K562 (cell line): ENCODE results near the gene ESPL1. TPM values are rescaled to one million over a fixed set of nuclear protein-coding genes. Genes with fewer than 3 reads are reported as not detected.

Experiments
- ATAC-seq: fragments of 200-7000 bp; cut with Tn5 transposase; 3 replicates; pipeline ENCODE4 v1.9.1; 2020; ENCODE audit warnings: moderate library complexity
- BruUV-seq: library from RNA; stranded (reverse); fragments of 400-500 nt; replicated peaks from 2 replicates; lab custom pipeline; 2021; lab: Mats Ljungman, UMichigan
- CTCF ChIA-PET: fragments of 300-600 bp; formaldehyde crosslinking; extraction: SDS; loops from one replicate; lab custom pipeline; 2021; ENCODE audit warnings: low intra/inter-chr PET ratio; lab: Yijun Ruan, JAX
- POLR2A ChIA-PET: fragments of 300-600, 350-650 bp; sonication (Branson Sonifier 250); formaldehyde crosslinking; extraction: SDS; loops from one replicate; lab custom pipeline; 2021; ENCODE audit warnings: antibody characterized with exemption, inconsistent platforms; lab: Yijun Ruan, JAX
- DNase-seq, 4 experiments: peaks; one replicate each; pipeline versions ENCODE4 v3.0.0 to v3.0.0-alpha.2; 2011 to 2018; ENCODE audit warnings: low spot score in 3 of 4, mixed read lengths in 3 of 4; ENCODE audit errors: extremely low read depth in 1 of 4
- FAIRE-seq: peaks from 2 replicates; lab custom pipeline; 2011; peaks lifted over from hg19 to GRCh38; lab: Jason Lieb, UNC
- H2AFZ ChIP-seq: 2 replicates; pipeline ENCODE4 v1.6.0; 2011; ENCODE audit warnings: low read depth, low read length, control low read depth, inconsistent platforms
- H3K27ac ChIP-seq: fragments of 200-600 bp; 3 replicates; pipeline ENCODE4 v1.8.0; 2011; ENCODE audit warnings: low read depth, mild to moderate bottlenecking, control low read depth, inconsistent platforms, low read length, moderate library complexity, mixed read lengths; ENCODE audit errors: extremely low read depth
- H3K27me3 ChIP-seq, 2 experiments: fragments of 300-600 bp in 1 of 2; 2 replicates in 1 of 2; 3 replicates in 1 of 2; pipeline versions ENCODE4 v1.6.0 to v1.8.0; 2011; ENCODE audit warnings: inconsistent platforms in 2 of 2, low read length in 2 of 2, mild to moderate bottlenecking in 1 of 2, mixed read lengths in 1 of 2, moderate library complexity in 1 of 2; ENCODE audit not compliant: control insufficient read depth in 2 of 2, insufficient read depth in 2 of 2
- H3K36me3 ChIP-seq: fragments of 300-600 bp; 3 replicates; pipeline ENCODE4 v1.8.0; 2011; ENCODE audit warnings: mild to moderate bottlenecking, low read length, inconsistent platforms; ENCODE audit not compliant: control insufficient read depth, insufficient read depth
- H3K4me1 ChIP-seq, 2 experiments: fragments of 200-600 bp in 1 of 2; replicated peaks in 1 of 2; 2 replicates in 1 of 2; 3 replicates in 1 of 2; pipeline versions ENCODE4 v1.5.1 to v1.8.0; 2011; ENCODE audit warnings: inconsistent platforms in 2 of 2, low read length in 2 of 2, mild to moderate bottlenecking in 1 of 2, mixed read lengths in 1 of 2, moderate library complexity in 1 of 2; ENCODE audit not compliant: control insufficient read depth in 2 of 2, insufficient read depth in 2 of 2
- H3K4me2 ChIP-seq: 2 replicates; pipeline ENCODE4 v1.6.1; 2011; ENCODE audit warnings: low read length, control low read depth, inconsistent platforms, mixed read lengths; ENCODE audit not compliant: insufficient read depth
- H3K4me3 ChIP-seq: fragments of 200-600 bp; sonication (generic), shearing (Covaris generic); 2 replicates; pipeline ENCODE4 v1.5.1; 2016; ENCODE audit warnings: control low read depth, inconsistent platforms
- H3K79me2 ChIP-seq: fragments of 200-600 bp; 3 replicates; pipeline ENCODE4 v1.8.0; 2011; ENCODE audit warnings: low read length, inconsistent platforms; ENCODE audit not compliant: control insufficient read depth, insufficient read depth
- H3K9ac ChIP-seq, 2 experiments: 2 replicates each; pipeline versions ENCODE4 v1.6.0 to v1.6.1; 2011; ENCODE audit warnings: low read depth in 2 of 2, low read length in 2 of 2, control low read depth in 1 of 2, inconsistent platforms in 1 of 2, mild to moderate bottlenecking in 1 of 2, mixed read lengths in 1 of 2; ENCODE audit not compliant: insufficient read depth in 1 of 2
- H3K9me1 ChIP-seq: one replicate; pipeline ENCODE4 v1.6.0; 2011; ENCODE audit warnings: inconsistent platforms, mild to moderate bottlenecking, low read length, moderate library complexity; ENCODE audit not compliant: control insufficient read depth, insufficient read depth
- H3K9me3 ChIP-seq: replicated peaks from 2 replicates; pipeline ENCODE4 v1.5.1; 2011; ENCODE audit warnings: low read depth, low read length, inconsistent platforms; ENCODE audit not compliant: control insufficient read depth, insufficient read depth
- H4K20me1 ChIP-seq: replicated peaks from 2 replicates; pipeline ENCODE4 v1.6.1; 2011; ENCODE audit warnings: low read length, inconsistent platforms, mixed read lengths; ENCODE audit not compliant: control insufficient read depth, insufficient read depth
- NCOA1 ChIP-seq: fragments of 450-650 bp; IDR thresholded peaks from 2 replicates; pipeline ENCODE4 v1.6.1; 2016; ENCODE audit warnings: low read depth
- NFIX ChIP-seq: fragments of 250-450 bp; sonication (Bioruptor Pico); IDR thresholded peaks from 2 replicates; pipeline ENCODE4 v1.4.0; 2020; ENCODE audit warnings: low read depth, mild to moderate bottlenecking, moderate library complexity
- SMAD4 ChIP-seq: fragments of 250-450 bp; sonication (Bioruptor Pico); conservative IDR thresholded peaks from 2 replicates; pipeline ENCODE4 v1.8.0; 2021; ENCODE audit warnings: inconsistent platforms, mild to moderate bottlenecking, moderate library complexity
- TAL1 ChIP-seq: fragments of 450-650 bp; IDR thresholded peaks from 2 replicates; pipeline ENCODE4 v1.6.1; 2016; ENCODE audit warnings: mild to moderate bottlenecking
- ZNF408 ChIP-seq: fragments of 250-450 bp; sonication (Bioruptor Pico); IDR thresholded peaks from 2 replicates; pipeline ENCODE4 v1.4.0; 2020; ENCODE audit warnings: low read depth, mild to moderate bottlenecking, moderate library complexity
- ZNF586 ChIP-seq: fragments of 450-650 bp; formaldehyde crosslinking; conservative IDR thresholded peaks from 2 replicates; pipeline ENCODE4 v1.4.0; 2020; ENCODE audit warnings: mild to moderate bottlenecking, moderate library complexity
- in situ Hi-C: fragments of 300-500 bp; cut with MboI; formaldehyde crosslinking; loops from 4 replicates; pipeline ENCODE4 v1.15.0; 2018; ENCODE audit warnings: inconsistent platforms, mixed read lengths
- intact Hi-C: fragments of 100-400 bp; cut with micrococcal nuclease; formaldehyde crosslinking; loops from 2 replicates; pipeline ENCODE4 v1.14.2; 2022
- polyA plus RNA-seq, 8 experiments: library from polyadenylated mRNA; depleted of rRNA in 4 of 8; stranded (reverse) in 5 of 8; unstranded in 3 of 8; fragments of >200 nt; fragmentation: Nextera tagmentation in 2 of 8; fragmentation: Illumina TruSeq in 1 of 8; extraction: Ambion mirVana in 2 of 8; extraction: Trizol in 1 of 8; gene quantifications; 2 replicates each; pipeline versions ENCODE4 v1.2.1 to v1.2.3, GENCODE V29; 2011 to 2014; ENCODE audit warnings: inconsistent platforms in 1 of 8, missing spikeins in 1 of 8
- total RNA-seq, 7 experiments: library from RNA; depleted of rRNA in 6 of 7; stranded (reverse); fragments of >200 nt in 6 of 7; fragmentation: Illumina TruSeq in 2 of 7; extraction: Trizol in 2 of 7; gene quantifications; 2 replicates each; pipeline versions ENCODE4 v1.2.1 to v1.2.3, GENCODE V29; 2011 to 2021; ENCODE audit warnings: low replicate concordance in 1 of 7
- TF ChIP-seq, protein P1 (sequence below): sonication (generic); formaldehyde crosslinking; IDR thresholded peaks from 2 replicates; pipeline ENCODE4 v1.8.0; 2022; ENCODE audit warnings: missing genetic modification reagents, mild to moderate bottlenecking, borderline replicate concordance
- TF ChIP-seq, protein P2 (sequence below): fragments of 450-650 bp; formaldehyde crosslinking; IDR thresholded peaks from 2 replicates; pipeline ENCODE4 v1.4.0; 2022; ENCODE audit warnings: missing genetic modification characterization
- TF ChIP-seq, protein P3 (sequence below): fragments of 250-450 bp; sonication (Bioruptor Pico); IDR thresholded peaks from 2 replicates; pipeline ENCODE4 v1.4.0; 2020

The ESPL1 gene
- total and polyA plus RNA-seq, 9 of the 15 experiments (the other 6 are each of a cell fraction or from before 2014, with no cell fraction given), result 1.2 to 55.0 (median 18.7) TPM

DNA sequence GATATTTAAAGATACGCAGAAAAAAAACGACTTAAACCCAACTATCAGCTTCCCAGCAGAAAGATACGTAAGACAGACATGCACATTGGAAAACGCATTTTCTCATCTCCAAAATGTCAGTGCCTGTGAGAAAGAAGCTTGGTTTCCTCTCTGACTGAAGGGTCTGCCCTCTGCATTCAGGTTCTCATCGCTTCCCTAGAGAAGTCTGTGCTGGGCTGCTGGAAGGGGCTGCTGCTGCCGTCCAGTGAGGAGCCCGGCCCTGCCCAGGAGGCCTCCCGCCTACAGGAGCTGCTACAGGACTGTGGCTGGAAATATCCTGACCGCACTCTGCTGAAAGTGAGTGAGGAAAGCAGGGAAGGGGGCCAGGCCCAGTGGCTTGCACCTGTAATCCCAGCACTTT, 22.6 kb downstream of the ESPL1 start (continued):
- TF ChIP-seq, protein P1, sequence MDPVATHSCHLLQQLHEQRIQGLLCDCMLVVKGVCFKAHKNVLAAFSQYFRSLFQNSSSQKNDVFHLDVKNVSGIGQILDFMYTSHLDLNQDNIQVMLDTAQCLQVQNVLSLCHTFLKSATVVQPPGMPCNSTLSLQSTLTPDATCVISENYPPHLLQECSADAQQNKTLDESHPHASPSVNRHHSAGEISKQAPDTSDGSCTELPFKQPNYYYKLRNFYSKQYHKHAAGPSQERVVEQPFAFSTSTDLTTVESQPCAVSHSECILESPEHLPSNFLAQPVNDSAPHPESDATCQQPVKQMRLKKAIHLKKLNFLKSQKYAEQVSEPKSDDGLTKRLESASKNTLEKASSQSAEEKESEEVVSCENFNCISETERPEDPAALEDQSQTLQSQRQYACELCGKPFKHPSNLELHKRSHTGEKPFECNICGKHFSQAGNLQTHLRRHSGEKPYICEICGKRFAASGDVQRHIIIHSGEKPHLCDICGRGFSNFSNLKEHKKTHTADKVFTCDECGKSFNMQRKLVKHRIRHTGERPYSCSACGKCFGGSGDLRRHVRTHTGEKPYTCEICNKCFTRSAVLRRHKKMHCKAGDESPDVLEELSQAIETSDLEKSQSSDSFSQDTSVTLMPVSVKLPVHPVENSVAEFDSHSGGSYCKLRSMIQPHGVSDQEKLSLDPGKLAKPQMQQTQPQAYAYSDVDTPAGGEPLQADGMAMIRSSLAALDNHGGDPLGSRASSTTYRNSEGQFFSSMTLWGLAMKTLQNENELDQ (CRISPR knock-in tag), result no peak
- TF ChIP-seq, protein P2, sequence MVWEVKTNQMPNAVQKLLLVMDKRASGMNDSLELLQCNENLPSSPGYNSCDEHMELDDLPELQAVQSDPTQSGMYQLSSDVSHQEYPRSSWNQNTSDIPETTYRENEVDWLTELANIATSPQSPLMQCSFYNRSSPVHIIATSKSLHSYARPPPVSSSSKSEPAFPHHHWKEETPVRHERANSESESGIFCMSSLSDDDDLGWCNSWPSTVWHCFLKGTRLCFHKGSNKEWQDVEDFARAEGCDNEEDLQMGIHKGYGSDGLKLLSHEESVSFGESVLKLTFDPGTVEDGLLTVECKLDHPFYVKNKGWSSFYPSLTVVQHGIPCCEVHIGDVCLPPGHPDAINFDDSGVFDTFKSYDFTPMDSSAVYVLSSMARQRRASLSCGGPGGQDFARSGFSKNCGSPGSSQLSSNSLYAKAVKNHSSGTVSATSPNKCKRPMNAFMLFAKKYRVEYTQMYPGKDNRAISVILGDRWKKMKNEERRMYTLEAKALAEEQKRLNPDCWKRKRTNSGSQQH (CRISPR knock-in tag), result no peak
- no peak for TF ChIP-seq NFIX

DNA sequence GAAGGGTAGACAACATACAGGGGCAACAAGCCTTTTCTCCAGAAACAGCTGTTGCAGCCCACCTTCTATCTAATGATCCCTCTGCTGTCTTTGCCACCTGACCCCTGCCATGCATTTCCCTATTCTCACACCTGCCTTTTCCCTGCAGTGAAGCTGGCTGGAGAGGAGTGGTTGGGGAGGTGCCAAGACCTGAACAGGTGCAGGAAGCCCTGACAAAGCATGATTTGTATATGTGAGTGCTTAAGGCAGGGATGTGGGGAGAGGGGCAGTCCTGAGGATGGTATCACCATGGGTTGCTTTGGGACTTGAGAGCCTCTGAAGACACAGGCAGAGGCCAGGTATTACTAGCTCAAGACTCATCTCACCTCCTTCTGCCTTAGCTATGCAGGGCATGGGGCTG, 24.3 kb downstream of the ESPL1 start:
- Histone ChIP-seq H3K4me3 (no peak overlapping the region), H4K20me1 (no peaks in the 10 kb centered on the region), H3K27me3 (no peaks in the 10 kb centered on the region), H2AFZ (no peak overlapping the region), H3K9me1 (no peaks in the 10 kb centered on the region), H3K79me2 (peaks cover 23% of the 10 kb centered on the region), H3K9me3 (no peaks in the 10 kb centered on the region), H3K4me2 (no peak overlapping the region), H3K27ac (no peak overlapping the region), H3K36me3 (peaks cover 77% of the 10 kb centered on the region), H3K4me1 (peaks cover 9 to 13% of the 10 kb centered on the region in 2 experiments; a peak in 4 of 5 replicates), H3K9ac (no peak overlapping the region)
- BruUV-seq, result no TSS peak
- FAIRE-seq (no peak), ATAC-seq (no peak), DNase-seq (no peak)
- intact Hi-C loops (no loop called here), in situ Hi-C loops (no loop called here)
- CTCF ChIA-PET, result no interaction called here
- TF ChIP-seq NCOA1 (no peak), SMAD4 (CRISPR knock-in tag) (no peak), ZNF408 (no peak), ZNF586 (CRISPR knock-in tag) (no peak), TAL1 (no peak)
- TF ChIP-seq, protein P3, sequence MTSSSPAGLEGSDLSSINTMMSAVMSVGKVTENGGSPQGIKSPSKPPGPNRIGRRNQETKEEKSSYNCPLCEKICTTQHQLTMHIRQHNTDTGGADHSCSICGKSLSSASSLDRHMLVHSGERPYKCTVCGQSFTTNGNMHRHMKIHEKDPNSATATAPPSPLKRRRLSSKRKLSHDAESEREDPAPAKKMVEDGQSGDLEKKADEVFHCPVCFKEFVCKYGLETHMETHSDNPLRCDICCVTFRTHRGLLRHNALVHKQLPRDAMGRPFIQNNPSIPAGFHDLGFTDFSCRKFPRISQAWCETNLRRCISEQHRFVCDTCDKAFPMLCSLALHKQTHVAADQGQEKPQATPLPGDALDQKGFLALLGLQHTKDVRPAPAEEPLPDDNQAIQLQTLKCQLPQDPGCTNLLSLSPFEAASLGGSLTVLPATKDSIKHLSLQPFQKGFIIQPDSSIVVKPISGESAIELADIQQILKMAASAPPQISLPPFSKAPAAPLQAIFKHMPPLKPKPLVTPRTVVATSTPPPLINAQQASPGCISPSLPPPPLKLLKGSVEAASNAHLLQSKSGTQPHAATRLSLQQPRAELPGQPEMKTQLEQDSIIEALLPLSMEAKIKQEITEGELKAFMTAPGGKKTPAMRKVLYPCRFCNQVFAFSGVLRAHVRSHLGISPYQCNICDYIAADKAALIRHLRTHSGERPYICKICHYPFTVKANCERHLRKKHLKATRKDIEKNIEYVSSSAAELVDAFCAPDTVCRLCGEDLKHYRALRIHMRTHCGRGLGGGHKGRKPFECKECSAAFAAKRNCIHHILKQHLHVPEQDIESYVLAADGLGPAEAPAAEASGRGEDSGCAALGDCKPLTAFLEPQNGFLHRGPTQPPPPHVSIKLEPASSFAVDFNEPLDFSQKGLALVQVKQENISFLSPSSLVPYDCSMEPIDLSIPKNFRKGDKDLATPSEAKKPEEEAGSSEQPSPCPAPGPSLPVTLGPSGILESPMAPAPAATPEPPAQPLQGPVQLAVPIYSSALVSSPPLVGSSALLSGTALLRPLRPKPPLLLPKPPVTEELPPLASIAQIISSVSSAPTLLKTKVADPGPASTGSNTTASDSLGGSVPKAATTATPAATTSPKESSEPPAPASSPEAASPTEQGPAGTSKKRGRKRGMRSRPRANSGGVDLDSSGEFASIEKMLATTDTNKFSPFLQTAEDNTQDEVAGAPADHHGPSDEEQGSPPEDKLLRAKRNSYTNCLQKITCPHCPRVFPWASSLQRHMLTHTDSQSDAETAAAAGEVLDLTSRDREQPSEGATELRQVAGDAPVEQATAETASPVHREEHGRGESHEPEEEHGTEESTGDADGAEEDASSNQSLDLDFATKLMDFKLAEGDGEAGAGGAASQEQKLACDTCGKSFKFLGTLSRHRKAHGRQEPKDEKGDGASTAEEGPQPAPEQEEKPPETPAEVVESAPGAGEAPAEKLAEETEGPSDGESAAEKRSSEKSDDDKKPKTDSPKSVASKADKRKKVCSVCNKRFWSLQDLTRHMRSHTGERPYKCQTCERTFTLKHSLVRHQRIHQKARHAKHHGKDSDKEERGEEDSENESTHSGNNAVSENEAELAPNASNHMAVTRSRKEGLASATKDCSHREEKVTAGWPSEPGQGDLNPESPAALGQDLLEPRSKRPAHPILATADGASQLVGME, result no peak
- POLR2A ChIA-PET, result interaction anchor here (0.8 to 4.1 kb wide), 5 partner anchors 9 to 133 kb away, joined by 3 to 16 read pairs (median 4); no protein-coding TSS in a partner anchor
